Activated CD4-positive, alpha-beta T cell treated with anti-CD3 and anti-CD28 coated beads, Interleukin-2, amount 50 U/mL, for 16 hours (primary cell): ENCODE measurements around the gene TRIM71.
"Not testable (repeated sequence)": the region's sequence is repeated elsewhere in the genome, so short reads cannot be mapped to it uniquely, and the experiment has no call there.

Source experiments
- DNase-seq: peaks from one replicate; pipeline ENCODE4 v3.0.0-alpha.2; 2020

Gene TRIM71

DNA sequence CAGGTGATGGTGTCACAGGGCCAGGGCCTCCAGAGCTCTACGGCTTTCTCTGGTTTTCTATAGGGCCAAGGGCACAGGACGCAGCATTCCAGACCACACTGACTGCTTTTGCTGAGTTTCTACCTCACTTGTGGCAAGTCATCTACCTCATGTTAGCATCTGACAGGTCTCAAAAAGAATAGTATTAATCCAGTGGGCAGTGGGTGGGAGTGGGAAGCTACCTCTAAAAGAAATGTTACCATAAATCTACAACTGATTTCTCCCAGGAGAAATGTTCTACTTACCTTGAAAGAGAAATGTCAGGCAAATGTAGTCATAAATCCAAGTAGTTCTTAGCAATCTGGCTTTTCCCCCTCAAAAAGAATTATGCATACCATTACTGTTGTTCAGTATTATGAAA lies 77.9 kb downstream of the TRIM71 start:
- DNase-seq: no peak

- DNase-seq: no peak
Measured at GRCh38 chr3:32896143-32896542, 78.3 kb downstream of the TRIM71 start.

GRCh38 chr3:32897001-32897601 lies 79.3 kb downstream of the TRIM71 start:
- DNase-seq: no peak

- DNase-seq: no peak
Measured at GRCh38 chr3:32897981-32898623, 80.3 kb downstream of the TRIM71 start.

DNA sequence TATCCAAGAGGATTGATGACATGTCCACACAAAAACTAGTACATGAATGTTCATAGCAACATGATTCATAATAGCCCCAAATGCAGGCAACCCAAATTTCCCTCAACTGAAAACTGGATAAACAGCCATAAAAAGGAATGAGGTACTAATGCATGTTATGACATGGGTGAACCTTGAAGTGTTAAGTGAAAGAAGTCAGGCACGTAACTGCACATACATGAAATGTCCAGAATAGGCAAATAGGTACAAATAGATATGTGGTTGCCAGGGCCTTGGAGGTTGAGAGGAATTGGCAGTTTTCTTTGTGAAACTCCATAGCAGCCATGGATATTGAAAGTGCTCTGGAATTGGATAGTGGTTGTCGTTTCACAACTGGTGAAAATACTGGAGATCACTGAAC lies 81.5 kb downstream of the TRIM71 start:
- no peak for DNase-seq

DNA sequence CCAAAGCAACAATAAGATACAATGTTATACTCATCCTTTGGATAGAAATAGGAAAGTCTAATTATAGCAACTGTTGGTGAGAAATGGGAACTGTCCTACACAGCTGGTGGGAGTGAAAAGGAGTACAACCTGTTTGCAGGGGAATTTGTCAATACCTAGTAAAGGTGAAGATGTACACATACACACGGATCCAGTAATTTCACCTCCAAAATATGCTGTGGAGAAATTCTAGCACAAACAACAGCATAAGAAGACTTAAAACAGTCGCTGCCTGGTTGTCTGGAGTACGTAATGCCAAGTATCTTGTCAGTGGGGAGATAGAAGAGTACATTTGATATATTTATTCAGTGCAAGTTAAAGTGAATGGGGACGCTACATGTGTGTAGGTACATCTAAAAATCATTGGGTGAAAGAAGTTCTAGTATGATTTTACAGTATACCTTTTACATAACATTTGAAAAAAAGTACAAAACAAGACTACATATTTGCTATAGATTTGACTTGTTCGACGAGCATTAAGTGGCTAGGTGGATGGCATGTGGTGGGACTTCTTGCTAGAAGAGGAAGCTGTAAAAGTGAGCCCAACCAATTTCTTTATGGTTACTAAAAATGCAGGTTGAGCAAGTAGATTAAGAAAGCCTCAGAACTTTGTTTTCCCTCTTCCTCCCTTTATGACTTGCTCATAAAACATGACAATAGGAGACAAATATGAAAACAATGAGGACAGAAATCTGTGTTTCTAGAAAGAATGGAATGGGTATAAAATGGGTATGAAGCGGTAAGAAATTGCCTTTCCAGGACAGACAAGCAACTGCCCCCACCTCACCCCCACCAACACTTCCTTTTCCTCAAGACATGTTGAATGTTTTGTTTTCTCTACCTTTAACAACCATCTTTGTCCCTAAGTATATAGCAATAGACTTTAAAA lies 83.5 kb downstream of the TRIM71 start:
- no peak for DNase-seq

DNA sequence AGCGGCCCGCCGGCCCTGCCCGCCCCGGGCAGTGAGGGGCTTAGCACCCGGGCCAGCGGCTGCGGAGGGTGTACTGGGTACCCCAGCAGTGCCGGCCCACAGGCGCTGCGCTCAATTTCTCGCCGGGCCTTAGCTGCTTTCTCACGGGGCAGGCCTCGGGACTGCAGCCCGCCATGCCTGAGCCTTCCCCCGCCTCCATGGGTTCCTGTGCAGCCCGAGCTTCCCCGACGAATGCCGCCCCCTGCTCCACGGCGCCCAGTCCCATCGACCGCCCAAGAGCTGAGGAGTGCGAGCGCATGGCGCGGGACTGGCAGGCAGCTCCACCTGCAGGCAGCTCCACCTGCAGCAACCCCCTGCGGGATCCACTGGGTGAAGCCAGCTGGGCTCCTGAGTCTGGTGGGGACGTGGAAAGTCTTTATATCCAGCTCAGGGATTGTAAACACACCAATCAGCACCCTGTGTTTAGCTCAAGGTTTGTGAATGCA lies 85.1 kb downstream of the TRIM71 start:
- DNase-seq: peak; percentile 32

DNA sequence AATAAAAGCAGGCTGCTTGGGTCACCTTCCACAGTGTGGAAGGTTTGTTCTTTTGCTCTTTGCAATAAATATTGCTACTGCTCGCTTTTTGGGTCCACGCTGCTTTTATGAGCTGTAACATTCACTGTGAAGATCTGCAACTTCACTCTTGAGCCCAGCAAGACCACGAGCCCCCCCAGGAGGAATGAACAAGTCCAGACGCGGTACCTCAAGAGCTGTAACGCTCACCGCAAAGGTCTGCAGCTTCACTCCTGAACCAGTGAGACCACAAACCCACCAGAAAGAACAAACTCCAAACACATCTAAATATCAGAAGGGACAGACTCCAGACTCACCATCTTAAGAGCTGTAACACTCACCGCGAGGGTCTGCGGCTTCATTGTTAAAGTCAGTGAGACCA lies 86.2 kb downstream of the TRIM71 start:
- DNase-seq: no peak

DNA sequence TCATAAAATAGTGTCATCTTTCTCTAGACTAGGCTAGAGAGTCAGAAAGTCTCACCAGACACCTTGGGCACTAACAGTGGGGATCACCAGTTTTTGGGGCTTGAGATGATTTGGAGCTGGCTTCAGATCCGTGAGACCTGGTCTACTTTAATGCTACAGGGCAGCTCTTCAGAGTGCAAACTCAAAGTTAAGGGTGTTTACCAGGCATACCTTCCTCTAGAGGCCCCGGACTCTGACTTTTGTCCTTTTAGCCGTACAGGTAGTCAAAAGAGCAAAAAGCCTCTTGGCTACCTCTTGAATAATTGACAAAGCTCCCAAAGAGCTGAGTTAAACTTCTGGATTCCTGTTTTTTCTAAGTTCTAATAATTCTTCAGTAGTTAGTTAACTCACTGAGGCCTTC lies 92.2 kb downstream of the TRIM71 start:
- DNase-seq: no peak

GRCh38 chr3:32910954-32911353 lies 93.2 kb downstream of the TRIM71 start:
- DNase-seq: no peak

DNA sequence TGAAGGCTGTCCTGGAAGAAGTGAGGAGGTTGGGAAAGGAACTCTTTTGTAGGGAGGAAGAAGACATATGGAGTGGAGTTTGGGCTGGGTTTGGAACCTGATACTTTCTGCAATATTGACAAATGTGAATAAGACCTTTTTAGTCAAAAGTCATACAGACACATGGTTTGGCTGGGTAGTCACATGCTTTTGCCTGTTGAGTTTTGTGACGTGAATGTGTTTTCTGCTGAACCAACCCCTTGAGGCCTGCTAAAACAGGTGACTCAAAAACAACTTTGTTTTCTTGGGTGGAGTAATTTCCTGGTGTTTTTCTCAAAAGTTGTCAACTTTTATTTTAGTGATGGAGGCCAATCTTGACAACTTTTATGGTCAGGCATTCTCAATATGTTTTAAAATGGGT lies 94.2 kb downstream of the TRIM71 start:
- no peak for DNase-seq

DNA sequence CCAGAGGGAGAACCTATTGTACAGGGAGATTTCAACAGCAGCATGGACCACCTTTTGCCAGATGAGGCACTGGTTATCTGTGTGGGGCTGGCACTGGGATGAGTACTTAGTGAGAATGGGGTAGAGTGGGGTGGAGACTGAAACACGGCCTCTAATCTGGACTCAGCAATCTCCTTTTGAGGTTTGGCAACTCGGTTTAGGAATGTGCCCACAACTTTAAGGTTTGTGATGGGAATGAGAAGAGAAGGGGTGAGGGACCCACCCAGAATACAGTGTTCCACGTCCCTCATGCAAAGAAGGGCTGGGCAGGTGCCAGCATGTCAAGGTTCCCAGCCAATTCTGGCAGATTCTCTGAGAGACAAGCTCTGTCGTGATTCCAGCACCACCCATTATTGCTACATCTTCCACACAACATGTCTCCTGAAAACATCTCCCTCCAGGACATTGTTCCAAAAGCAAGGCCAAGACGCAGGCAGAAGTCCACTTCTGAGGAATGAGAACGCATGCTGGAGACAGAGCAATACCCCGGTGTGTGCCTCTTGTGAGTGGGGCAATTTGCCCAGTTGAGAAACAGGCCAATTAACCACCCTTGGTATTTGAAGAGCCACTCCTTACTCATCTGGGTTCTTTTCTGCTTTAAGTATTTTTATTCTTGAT lies 96.1 kb downstream of the TRIM71 start:
- no peak for DNase-seq

GRCh38 chr3:32919920-32920319 lies 102.1 kb downstream of the TRIM71 start:
- no peak for DNase-seq

- no peak for DNase-seq
Measured at GRCh38 chr3:32922078-32922477, 104.3 kb downstream of the TRIM71 start.

DNA sequence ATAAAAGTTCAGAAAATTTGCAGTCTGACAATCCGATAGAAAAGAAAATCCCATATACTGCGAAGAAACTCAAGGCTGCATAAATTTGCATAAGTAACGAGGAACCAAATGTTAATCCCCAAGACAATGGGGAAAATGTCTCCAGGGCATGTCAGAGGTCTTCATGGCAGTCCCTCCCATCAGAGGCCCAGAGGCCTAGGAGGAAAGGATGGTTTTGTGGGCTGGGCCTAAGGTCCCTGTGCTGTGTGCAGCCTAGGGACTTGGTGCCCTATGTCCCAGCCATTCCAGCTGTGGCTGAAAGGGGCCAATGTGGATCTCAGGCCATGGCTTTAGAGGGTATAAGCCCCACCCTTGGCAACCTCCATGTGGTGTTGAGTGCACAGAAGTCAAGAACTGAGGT lies 112.4 kb downstream of the TRIM71 start:
- no peak for DNase-seq

DNA sequence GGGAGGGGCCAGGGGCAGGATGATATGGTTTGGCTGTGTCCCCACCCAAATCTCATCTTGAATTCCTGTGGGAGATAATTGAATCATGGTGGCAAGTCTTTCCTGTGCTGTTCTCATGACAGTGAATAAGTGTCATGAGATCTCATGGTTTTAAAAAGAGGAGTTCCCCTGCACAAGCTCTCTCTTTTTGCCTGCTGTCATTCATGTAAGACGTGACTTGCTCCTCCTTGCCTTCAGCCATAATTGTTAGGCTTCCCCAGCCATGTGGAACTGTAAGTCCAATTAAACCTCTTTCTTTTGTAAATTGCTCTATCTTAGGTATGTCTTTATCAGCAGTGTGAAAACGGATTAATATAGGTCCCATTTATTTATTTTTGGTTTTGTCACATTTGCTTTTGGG lies 113.5 kb downstream of the TRIM71 start:
- DNase-seq: not testable (repeated sequence)

DNA sequence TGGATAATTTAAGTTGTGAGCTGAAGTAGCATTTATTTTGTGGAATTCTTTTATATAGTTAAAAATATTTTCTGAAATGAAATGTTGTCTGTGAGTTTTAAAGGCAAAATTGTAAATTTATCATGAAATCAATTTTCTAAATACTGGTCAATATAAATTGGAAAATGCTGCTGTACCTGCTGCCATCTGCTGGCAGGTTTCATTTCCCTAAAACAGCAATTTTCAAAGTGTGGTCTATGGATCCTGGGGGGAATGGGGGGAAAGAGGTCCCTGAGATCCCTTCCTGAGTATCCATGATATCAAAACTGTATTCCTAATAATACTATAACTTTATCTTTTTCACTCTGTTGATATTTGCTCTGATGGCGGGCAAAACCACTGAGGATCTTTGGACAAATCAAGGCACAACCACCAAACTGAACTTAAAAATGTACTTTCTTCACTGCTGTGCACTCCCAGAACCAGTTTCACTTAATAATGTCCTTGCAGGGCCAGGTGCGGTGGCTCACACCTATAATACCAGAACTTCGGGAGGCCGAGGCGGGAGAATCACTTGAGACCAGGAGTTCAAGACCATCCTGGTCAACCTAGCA lies 116.4 kb downstream of the TRIM71 start:
- no peak for DNase-seq

DNA sequence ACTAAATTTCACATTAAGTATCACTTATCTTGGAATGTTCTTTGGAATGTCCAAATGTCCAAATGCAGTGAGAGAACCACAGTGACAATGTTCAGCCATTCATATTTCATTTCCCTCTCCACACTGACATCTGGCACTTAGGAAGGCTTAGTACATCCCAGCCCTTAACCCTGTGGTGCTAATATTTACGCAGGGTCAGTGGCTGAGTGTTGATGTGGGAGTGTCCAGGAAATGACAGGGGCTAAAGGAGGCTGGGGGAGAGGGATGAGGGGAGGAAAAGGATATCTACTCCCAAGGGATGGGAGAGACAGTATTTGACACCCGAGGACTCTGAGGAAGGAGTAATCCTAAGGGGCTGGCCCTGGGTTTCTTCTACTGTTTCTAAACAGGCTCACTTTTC lies 119.5 kb downstream of the TRIM71 start:
- no peak for DNase-seq

DNA sequence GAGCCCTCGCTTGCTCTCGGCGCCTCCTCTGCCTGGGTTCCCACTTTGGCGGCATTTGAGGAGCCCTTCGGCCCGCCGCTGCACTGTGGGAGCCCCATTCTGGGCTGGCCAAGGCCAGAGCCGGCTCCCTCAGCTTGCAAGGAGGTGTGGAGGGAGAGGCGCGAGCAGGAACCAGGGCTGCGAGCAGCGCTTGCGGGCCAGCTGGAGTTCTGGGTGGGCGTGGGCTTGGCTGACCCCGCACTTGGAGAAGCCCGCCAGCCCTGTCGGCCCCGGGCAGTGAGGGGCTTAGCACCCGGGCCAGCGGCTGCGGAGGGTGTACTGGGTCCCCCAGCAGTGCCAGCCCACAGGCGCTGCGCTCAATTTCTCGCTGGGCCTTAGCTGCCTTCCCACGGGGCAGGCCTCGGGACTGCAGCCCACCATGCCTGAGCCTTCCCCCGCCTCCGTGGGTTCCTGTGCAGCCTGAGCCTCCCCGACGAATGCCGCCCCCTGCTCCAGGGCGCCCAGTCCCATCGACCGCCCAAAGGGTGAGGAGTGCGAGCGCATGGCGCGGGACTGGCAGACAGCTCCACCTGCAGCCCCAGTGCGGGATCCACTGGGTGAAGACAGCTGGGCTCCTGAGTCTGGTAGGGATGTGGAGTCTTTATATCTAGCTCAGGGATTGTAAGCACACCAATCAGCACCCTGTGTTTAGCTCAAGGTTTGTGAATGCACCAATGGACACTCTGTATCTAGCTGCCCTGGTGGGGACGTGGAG lies 121.9 kb downstream of the TRIM71 start:
- not testable (repeated sequence) for DNase-seq

DNA sequence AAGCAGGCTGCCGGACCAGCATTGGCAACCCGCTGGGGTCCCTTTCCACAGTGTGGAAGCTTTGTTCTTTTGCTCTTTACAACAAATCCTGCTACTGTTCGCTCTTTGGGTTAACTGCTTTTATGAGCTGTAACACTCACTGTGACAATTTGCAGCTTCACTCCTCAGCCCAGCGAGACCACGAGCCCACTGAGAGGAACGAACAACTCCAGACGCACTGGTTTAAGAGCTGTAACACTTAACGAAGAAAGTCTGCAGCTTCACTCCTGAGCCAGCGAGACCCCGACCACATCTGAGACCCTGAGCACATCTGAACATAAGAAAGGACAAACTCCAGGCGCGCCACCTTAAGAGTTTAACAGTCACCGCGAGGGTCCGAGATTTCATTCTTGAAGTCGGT lies 122.9 kb downstream of the TRIM71 start:
- DNase-seq: no peak

- no peak for DNase-seq
Measured at GRCh38 chr3:32945136-32945535, 127.3 kb downstream of the TRIM71 start.

- not testable (repeated sequence) for DNase-seq
Measured at GRCh38 chr3:32945598-32945997, 127.8 kb downstream of the TRIM71 start.
